Progenitor cell of endocrine pancreas (in vitro differentiated cells): ENCODE results near the gene ABCG1. TPM values are rescaled to one million over a fixed set of nuclear protein-coding genes. Genes with fewer than 3 reads are reported as not detected.

Experiments used
- DNase-seq: peaks from one replicate; pipeline ENCODE4 v3.0.0; 2021; ENCODE audit warnings: low spot score; ENCODE audit not compliant: unreplicated experiment
- H3K27ac Mint-ChIP-seq: 2 replicates; pipeline ENCODE4 v1.8.0; 2021; ENCODE audit warnings: mild to moderate bottlenecking, moderate library complexity, mixed read lengths
- H3K27me3 Mint-ChIP-seq: 2 replicates; pipeline ENCODE4 v1.8.0; 2021; ENCODE audit warnings: mixed read lengths
- H3K36me3 Mint-ChIP-seq: 2 replicates; pipeline ENCODE4 v1.8.0; 2022; ENCODE audit warnings: mixed read lengths; ENCODE audit not compliant: insufficient read depth
- H3K4me1 Mint-ChIP-seq: 2 replicates; pipeline ENCODE4 v1.8.0; 2021; ENCODE audit warnings: low read depth, mixed read lengths
- H3K4me3 Mint-ChIP-seq: 2 replicates; pipeline ENCODE4 v1.8.0; 2021; ENCODE audit warnings: low read depth, mild to moderate bottlenecking, moderate library complexity, mixed read lengths
- H3K9me3 Mint-ChIP-seq: 2 replicates; pipeline ENCODE4 v1.8.0; 2021; ENCODE audit warnings: low read depth, mixed read lengths
- CTCF ChIP-seq: fragments of 200-600 bp; sonication (generic); IDR thresholded peaks from one replicate; pipeline ENCODE4 v1.5.0; 2021; ENCODE audit warnings: antibody characterized with exemption, mild to moderate bottlenecking; ENCODE audit not compliant: unreplicated experiment
- long read RNA-seq: library from polyadenylated mRNA; unstranded; transcript quantifications from one replicate; pipeline ENCODE4 v2.0.0, GENCODE V29; 2020
- total RNA-seq: library from RNA; stranded (reverse); gene quantifications from 2 replicates; pipeline ENCODE4 v1.2.1, GENCODE V29; 2021

ABCG1 gene
- total RNA-seq = 3.7 and 4.6 TPM in 2 replicates
- long read RNA-seq, partial matches to known transcripts = 2 of 4 reads
- long read RNA-seq, other reads (novel, unspliced or antisense) = 2 of 4 reads

GRCh38 chr21:42218836-42219605 is at the start of gene ABCG1:
Gene ABCG1, plus strand, starts transcription at chr21:42219140. Its CDS starts 123 bp downstream, at chr21:42219263.
- H3K4me3 Mint-ChIP-seq = peak within 1 kb of the TSS; percentile 67
- H3K36me3 Mint-ChIP-seq = no peaks in the 10 kb centered on the region
- peaks cover 10% of the 10 kb centered on the region for H3K4me1 Mint-ChIP-seq
- peaks cover 52% of the 10 kb centered on the region for H3K27me3 Mint-ChIP-seq
- DNase-seq = no peak
- peak within 1 kb of the TSS; percentile 69 for H3K27ac Mint-ChIP-seq
- TF ChIP-seq CTCF = no peak
- H3K9me3 Mint-ChIP-seq = peaks cover 2% of the 10 kb centered on the region

GRCh38 chr21:42169758-42170157 is 49.2 kb upstream of the ABCG1 start:
- Mint-ChIP-seq H3K27ac (no peak overlapping the region), H3K36me3 (no peaks in the 10 kb centered on the region), H3K4me3 (no peak overlapping the region), H3K4me1 (no peaks in the 10 kb centered on the region), H3K27me3 (peaks cover 19% of the 10 kb centered on the region), H3K9me3 (no peaks in the 10 kb centered on the region)
- DNase-seq = no peak
- no peak for TF ChIP-seq CTCF

GRCh38 chr21:42171091-42172053 is 47.6 kb upstream of the ABCG1 start:
- no peak overlapping the region for H3K27ac Mint-ChIP-seq
- no peaks in the 10 kb centered on the region for H3K36me3 Mint-ChIP-seq
- no peak overlapping the region for H3K4me3 Mint-ChIP-seq
- H3K4me1 Mint-ChIP-seq = no peaks in the 10 kb centered on the region
- no peak for TF ChIP-seq CTCF
- peaks cover 18% of the 10 kb centered on the region for H3K27me3 Mint-ChIP-seq
- no peaks in the 10 kb centered on the region for H3K9me3 Mint-ChIP-seq
- DNase-seq = no peak

GRCh38 chr21:42172596-42173483 is 46.1 kb upstream of the ABCG1 start:
- Mint-ChIP-seq H3K36me3 (no peaks in the 10 kb centered on the region), H3K4me3 (no peak overlapping the region), H3K27ac (no peak overlapping the region), H3K27me3 (peaks cover 10% of the 10 kb centered on the region), H3K4me1 (no peaks in the 10 kb centered on the region), H3K9me3 (no peaks in the 10 kb centered on the region)
- no peak for DNase-seq
- no peak for TF ChIP-seq CTCF
